ENCODE measurements around the gene MSRB1. TPM values are rescaled to one million over a fixed set of nuclear protein-coding genes. Genes with fewer than 3 reads are reported as not detected.

Gene MSRB1
- total and polyA plus RNA-seq, 2 of the 13 experiments (the other 11 are each of a cell fraction or from before 2014, with no cell fraction given): 32.1 to 75.4 TPM

DNA sequence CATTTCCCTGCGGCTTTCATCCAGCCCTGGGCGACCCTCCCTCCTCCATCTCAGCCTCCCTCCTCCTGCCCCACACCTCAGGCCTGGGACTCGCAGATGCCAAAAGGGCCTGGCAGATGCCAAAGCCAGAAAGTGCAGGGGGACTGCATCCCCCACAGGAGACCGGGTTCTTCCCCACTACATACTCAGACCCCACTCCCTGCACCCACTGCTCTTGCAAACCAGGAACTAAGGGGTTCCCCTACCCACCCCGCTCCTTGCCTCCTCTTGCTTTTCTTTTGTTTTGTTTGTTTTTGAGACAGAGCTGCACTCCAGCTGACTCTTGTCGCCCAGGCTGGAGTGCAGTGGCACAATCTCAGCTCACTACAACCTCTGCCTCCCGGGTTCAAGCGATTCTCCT, 28.0 kb downstream of the MSRB1 start (continued):
- TF ChIP-seq, protein P1, sequence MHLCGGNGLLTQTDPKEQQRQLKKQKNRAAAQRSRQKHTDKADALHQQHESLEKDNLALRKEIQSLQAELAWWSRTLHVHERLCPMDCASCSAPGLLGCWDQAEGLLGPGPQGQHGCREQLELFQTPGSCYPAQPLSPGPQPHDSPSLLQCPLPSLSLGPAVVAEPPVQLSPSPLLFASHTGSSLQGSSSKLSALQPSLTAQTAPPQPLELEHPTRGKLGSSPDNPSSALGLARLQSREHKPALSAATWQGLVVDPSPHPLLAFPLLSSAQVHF (CRISPR knock-in tag; IDR thresholded peaks at IDR 0.05): no peak
- no peak for TF ChIP-seq KLF11 (CRISPR knock-in tag; IDR thresholded peaks at IDR 0.05)
- TF ChIP-seq CHCHD3 (CRISPR knock-in tag; IDR thresholded peaks at IDR 0.05): no peak
- no peak for TF ChIP-seq ZNF274 (CRISPR knock-in tag; IDR thresholded peaks at IDR 0.05)
- TF ChIP-seq, protein P2, sequence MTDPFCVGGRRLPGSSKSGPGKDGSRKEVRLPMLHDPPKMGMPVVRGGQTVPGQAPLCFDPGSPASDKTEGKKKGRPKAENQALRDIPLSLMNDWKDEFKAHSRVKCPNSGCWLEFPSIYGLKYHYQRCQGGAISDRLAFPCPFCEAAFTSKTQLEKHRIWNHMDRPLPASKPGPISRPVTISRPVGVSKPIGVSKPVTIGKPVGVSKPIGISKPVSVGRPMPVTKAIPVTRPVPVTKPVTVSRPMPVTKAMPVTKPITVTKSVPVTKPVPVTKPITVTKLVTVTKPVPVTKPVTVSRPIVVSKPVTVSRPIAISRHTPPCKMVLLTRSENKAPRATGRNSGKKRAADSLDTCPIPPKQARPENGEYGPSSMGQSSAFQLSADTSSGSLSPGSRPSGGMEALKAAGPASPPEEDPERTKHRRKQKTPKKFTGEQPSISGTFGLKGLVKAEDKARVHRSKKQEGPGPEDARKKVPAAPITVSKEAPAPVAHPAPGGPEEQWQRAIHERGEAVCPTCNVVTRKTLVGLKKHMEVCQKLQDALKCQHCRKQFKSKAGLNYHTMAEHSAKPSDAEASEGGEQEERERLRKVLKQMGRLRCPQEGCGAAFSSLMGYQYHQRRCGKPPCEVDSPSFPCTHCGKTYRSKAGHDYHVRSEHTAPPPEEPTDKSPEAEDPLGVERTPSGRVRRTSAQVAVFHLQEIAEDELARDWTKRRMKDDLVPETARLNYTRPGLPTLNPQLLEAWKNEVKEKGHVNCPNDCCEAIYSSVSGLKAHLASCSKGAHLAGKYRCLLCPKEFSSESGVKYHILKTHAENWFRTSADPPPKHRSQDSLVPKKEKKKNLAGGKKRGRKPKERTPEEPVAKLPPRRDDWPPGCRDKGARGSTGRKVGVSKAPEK (CRISPR knock-in tag; IDR thresholded peaks at IDR 0.05; ENCODE audit: borderline replicate concordance): no peak
- TF ChIP-seq, protein P3, sequence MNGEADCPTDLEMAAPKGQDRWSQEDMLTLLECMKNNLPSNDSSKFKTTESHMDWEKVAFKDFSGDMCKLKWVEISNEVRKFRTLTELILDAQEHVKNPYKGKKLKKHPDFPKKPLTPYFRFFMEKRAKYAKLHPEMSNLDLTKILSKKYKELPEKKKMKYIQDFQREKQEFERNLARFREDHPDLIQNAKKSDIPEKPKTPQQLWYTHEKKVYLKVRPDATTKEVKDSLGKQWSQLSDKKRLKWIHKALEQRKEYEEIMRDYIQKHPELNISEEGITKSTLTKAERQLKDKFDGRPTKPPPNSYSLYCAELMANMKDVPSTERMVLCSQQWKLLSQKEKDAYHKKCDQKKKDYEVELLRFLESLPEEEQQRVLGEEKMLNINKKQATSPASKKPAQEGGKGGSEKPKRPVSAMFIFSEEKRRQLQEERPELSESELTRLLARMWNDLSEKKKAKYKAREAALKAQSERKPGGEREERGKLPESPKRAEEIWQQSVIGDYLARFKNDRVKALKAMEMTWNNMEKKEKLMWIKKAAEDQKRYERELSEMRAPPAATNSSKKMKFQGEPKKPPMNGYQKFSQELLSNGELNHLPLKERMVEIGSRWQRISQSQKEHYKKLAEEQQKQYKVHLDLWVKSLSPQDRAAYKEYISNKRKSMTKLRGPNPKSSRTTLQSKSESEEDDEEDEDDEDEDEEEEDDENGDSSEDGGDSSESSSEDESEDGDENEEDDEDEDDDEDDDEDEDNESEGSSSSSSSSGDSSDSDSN (CRISPR knock-in tag; IDR thresholded peaks at IDR 0.05): no peak

DNA sequence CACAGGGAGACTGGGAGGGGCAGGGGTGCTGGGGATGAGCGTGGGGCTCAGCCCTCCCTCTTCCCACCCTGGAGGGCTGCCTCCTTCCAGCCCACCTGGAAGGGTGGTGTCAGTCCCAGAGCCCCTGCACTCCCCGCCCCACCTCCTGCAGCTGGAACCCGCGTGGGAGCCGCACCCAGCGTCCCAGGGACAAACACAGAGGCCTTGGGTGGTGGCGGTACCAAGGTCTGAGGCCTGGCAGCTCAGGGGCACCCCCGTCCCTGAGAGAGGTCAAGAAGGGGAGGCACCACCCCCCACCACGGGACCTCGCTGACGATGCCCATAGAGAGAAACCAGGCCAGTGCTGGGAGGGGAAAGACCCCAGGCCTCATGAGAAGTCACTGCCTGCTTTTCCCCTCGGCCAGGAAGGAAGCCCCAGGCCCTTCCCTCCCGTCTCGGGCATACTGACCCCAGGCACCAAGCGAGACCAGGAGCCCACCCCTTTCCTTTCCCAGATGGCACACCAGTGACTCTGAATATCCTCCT, 28.9 kb downstream of the MSRB1 start:
- ChIA-PET CTCF (ENCODE audit: low intra/inter-chr PET ratio, low total read pairs) (no interaction called here), POLR2A (no interaction called here)
- Histone ChIP-seq H2AFZ (ENCODE audit: low read length) (no peak overlapping the region), H3K36me3 (replicated peaks in 1 of 2; ENCODE audit: control insufficient read depth in 1 of 2, insufficient read depth in 2 of 2, low read length in 2 of 2) (no peaks in the 10 kb centered on the region), H4K20me1 (ENCODE audit: insufficient read depth, low read length) (no peaks in the 10 kb centered on the region), H3K4me1 (ENCODE audit: insufficient read depth, low read length) (peaks cover 9% of the 10 kb centered on the region), H3K9ac (ENCODE audit: insufficient read depth, low read depth, low read length) (no peak overlapping the region), H3K27me3 (ENCODE audit: control insufficient read depth in 1 of 2, insufficient read depth in 2 of 2, low read length in 2 of 2) (peaks cover 25 to 66% of the 10 kb centered on the region in 2 experiments), H3K4me2 (ENCODE audit: low read depth, low read length) (no peak overlapping the region), H3K9me3 (ENCODE audit: low read length) (no peaks in the 10 kb centered on the region), H3K27ac (ENCODE audit: extremely low read length, insufficient read depth, low read length) (no peak overlapping the region), H3K79me2 (ENCODE audit: insufficient read depth, low read length) (no peaks in the 10 kb centered on the region), H3K4me3 (replicated peaks in 1 of 3; ENCODE audit: insufficient read depth in 1 of 3, low read depth in 2 of 3, low read length in 3 of 3) (no peak overlapping the region)
- 3% methylated on average over 5 of the region's 15 CpGs for WGBS (ENCODE audit: low lambda C conversion rate)
- DNase-seq (ENCODE audit: low spot score): no peak
- in situ Hi-C loops (cut with HindIII; ENCODE audit: extremely low pct_ligation_motif_present, low pct_unique_long_range_greater_than_20kb) (no loop called here), intact Hi-C loops (cut with micrococcal nuclease; ENCODE audit: unreplicated experiment) (no loop called here)
- TF ChIP-seq ZNF790 (CRISPR knock-in tag; IDR thresholded peaks at IDR 0.05; ENCODE audit: borderline replicate concordance) (no peak), CC2D1A (CRISPR knock-in tag; IDR thresholded peaks at IDR 0.05) (no peak), NBN (conservative IDR thresholded peaks at IDR 0.05) (no peak)
- TF ChIP-seq, protein P4, sequence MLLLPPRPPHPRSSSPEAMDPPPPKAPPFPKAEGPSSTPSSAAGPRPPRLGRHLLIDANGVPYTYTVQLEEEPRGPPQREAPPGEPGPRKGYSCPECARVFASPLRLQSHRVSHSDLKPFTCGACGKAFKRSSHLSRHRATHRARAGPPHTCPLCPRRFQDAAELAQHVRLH (CRISPR knock-in tag; IDR thresholded peaks at IDR 0.05; ENCODE audit: borderline replicate concordance, low read depth): no peak
- no TSS peak for BruUV-seq (replicated peaks)
- ATAC-seq: no peak
- FAIRE-seq: no peak

Data from HepG2 (cell line).